NCI-H1436 (cell line): Measurements from ENCODE around the gene LBHD1.

Source experiments
- DNase-seq: peaks from one replicate; lab custom pipeline; 2025; lab: John Stamatoyannopoulos, UW

The LBHD1 gene

GRCh38 chr11:62615521-62615920 is 56.5 kb downstream of the LBHD1 start:
- DNase-seq, result no peak

GRCh38 chr11:62614275-62614674 is 57.8 kb downstream of the LBHD1 start:
- no peak for DNase-seq

GRCh38 chr11:62613291-62613778 is 58.7 kb downstream of the LBHD1 start:
- no peak for DNase-seq
